ENCODE results near the gene CARD10.

- TF ChIP-seq CTCF (IDR thresholded peaks at IDR 0.05 in 4 of 5, conservative IDR thresholded peaks at IDR 0.05 in 1 of 5) (no peak), POLR2A (IDR thresholded peaks at IDR 0.05) (no peak)
Measured at GRCh38 chr22:37479196-37479595, 40.0 kb downstream of the CARD10 start.
